GM23338 (cell line): ENCODE measurements around the gene NOX5. TPM values are rescaled to one million over a fixed set of nuclear protein-coding genes. Genes with fewer than 3 reads are reported as not detected.
A peak's percentile ranks its signal among the peaks of the same experiment; 100 is the strongest.

ENCODE experiments used
- ATAC-seq: fragments of 200-7000 bp; cut with Tn5 transposase; 3 replicates; pipeline ENCODE4 v1.9.1; 2020
- DNase-seq: peaks from one replicate; pipeline ENCODE4 v3.0.0-alpha.2; 2015; ENCODE audit warnings: low spot score
- H2AFZ ChIP-seq: fragments of 200-600 bp; sonication (generic); 2 replicates; pipeline ENCODE4 v1.8.0; 2016; ENCODE audit warnings: antibody characterized with exemption, mild to moderate bottlenecking, moderate library complexity
- H3F3A ChIP-seq: fragments of 200-600 bp; sonication (generic); replicated peaks from 2 replicates; pipeline ENCODE4 v1.8.0; 2017; ENCODE audit warnings: antibody characterized with exemption, mixed run types, low read depth
- H3K27ac ChIP-seq: fragments of 200-600 bp; sonication (generic); 2 replicates; pipeline ENCODE4 v1.6.1; 2016; ENCODE audit warnings: low read depth
- H3K27me3 ChIP-seq: fragments of 200-600 bp; sonication (generic); 2 replicates; pipeline ENCODE4 v1.8.0; 2016; ENCODE audit warnings: mild to moderate bottlenecking, mixed run types, moderate library complexity; ENCODE audit not compliant: insufficient read depth
- H3K36me3 ChIP-seq: fragments of 200-600 bp; sonication (generic); 2 replicates; pipeline ENCODE4 v1.8.0; 2016; ENCODE audit warnings: mild to moderate bottlenecking; ENCODE audit not compliant: insufficient read depth
- H3K4me1 ChIP-seq: fragments of 200-600 bp; sonication (generic); 2 replicates; pipeline ENCODE4 v1.8.0; 2016; ENCODE audit warnings: mild to moderate bottlenecking, moderate library complexity; ENCODE audit not compliant: insufficient read depth
- H3K4me2 ChIP-seq: fragments of 200-600 bp; sonication (generic); 2 replicates; pipeline ENCODE4 v1.7.1; 2017; ENCODE audit warnings: mixed run types
- H3K4me3 ChIP-seq: fragments of 200-600 bp; sonication (generic); 2 replicates; pipeline ENCODE4 v1.6.1; 2016; ENCODE audit warnings: mixed run types
- H3K79me2 ChIP-seq: fragments of 200-600 bp; sonication (generic); replicated peaks from 2 replicates; pipeline ENCODE4 v1.8.0; 2017; ENCODE audit warnings: mild to moderate bottlenecking; ENCODE audit not compliant: insufficient read depth
- H3K9me2 ChIP-seq: fragments of 200-600 bp; sonication (generic); 2 replicates; pipeline ENCODE4 v1.8.0; 2017; ENCODE audit not compliant: insufficient read depth
- H4K20me1 ChIP-seq: fragments of 200-600 bp; sonication (generic); replicated peaks from 2 replicates; pipeline ENCODE4 v1.8.0; 2017; ENCODE audit warnings: mild to moderate bottlenecking; ENCODE audit not compliant: insufficient read depth
- H3K27ac Mint-ChIP-seq: 2 replicates; pipeline ENCODE4 v1.8.0; 2020; ENCODE audit warnings: inconsistent platforms, mild to moderate bottlenecking, moderate library complexity, mixed read lengths
- H3K27me3 Mint-ChIP-seq: 3 replicates; pipeline ENCODE4 v1.8.0; 2022; ENCODE audit warnings: low read depth, mild to moderate bottlenecking, moderate library complexity, mixed read lengths, inconsistent platforms; ENCODE audit not compliant: insufficient read depth, poor library complexity
- H3K36me3 Mint-ChIP-seq: 3 replicates; pipeline ENCODE4 v1.8.0; 2021; ENCODE audit warnings: low read depth, mild to moderate bottlenecking, inconsistent platforms, moderate library complexity, mixed read lengths
- H3K4me1 Mint-ChIP-seq: 3 replicates; pipeline ENCODE4 v1.8.0; 2020; ENCODE audit warnings: mild to moderate bottlenecking, inconsistent platforms, mixed read lengths
- H3K4me3 Mint-ChIP-seq: 3 replicates; pipeline ENCODE4 v1.8.0; 2021; ENCODE audit warnings: moderate library complexity, mild to moderate bottlenecking, inconsistent platforms, mixed read lengths
- H3K9me3 Mint-ChIP-seq: 3 replicates; pipeline ENCODE4 v1.8.0; 2020; ENCODE audit warnings: moderate library complexity, mild to moderate bottlenecking, inconsistent platforms, mixed read lengths
- CREB1 ChIP-seq: fragments of 250-450 bp; sonication (Bioruptor Pico); IDR thresholded peaks from 2 replicates; pipeline ENCODE4 v1.5.0; 2020; ENCODE audit warnings: low read depth, mild to moderate bottlenecking, moderate library complexity
- CTCF ChIP-seq, 2 experiments: fragments of 200-600 bp in 1 of 2; sonication (generic) in 1 of 2; conservative IDR thresholded peaks; 2 replicates each; pipeline versions ENCODE4 v1.5.1 to v1.6.1; 2016 to 2017; ENCODE audit warnings: antibody characterized with exemption in 2 of 2, low read depth in 2 of 2, mild to moderate bottlenecking in 2 of 2, moderate library complexity in 1 of 2
- EZH2 ChIP-seq: fragments of 200-600 bp; sonication (generic); IDR thresholded peaks from one replicate; pipeline ENCODE4 v1.8.0; 2017; ENCODE audit warnings: antibody characterized with exemption, mild to moderate bottlenecking, low read depth; ENCODE audit not compliant: unreplicated experiment
- EZH2phosphoT487 ChIP-seq: fragments of 200-600 bp; sonication (generic); IDR thresholded peaks from one replicate; pipeline ENCODE4 v1.8.1; 2018; ENCODE audit warnings: antibody characterized with exemption; ENCODE audit not compliant: unreplicated experiment
- JUNB ChIP-seq: IDR thresholded peaks from one replicate; pipeline ENCODE4 v1.6.1; 2016; ENCODE audit warnings: antibody characterized with exemption; ENCODE audit not compliant: unreplicated experiment
- NANOG ChIP-seq: IDR thresholded peaks from 2 replicates; pipeline ENCODE4 v1.6.1; 2016; ENCODE audit warnings: antibody characterized with exemption, borderline replicate concordance
- POLR2AphosphoS5 ChIP-seq: IDR thresholded peaks from 2 replicates; pipeline ENCODE4 v1.6.1; 2016; ENCODE audit warnings: antibody characterized with exemption, low read depth
- STAT1 ChIP-seq: IDR thresholded peaks from one replicate; pipeline ENCODE4 v1.6.1; 2016; ENCODE audit warnings: antibody characterized with exemption; ENCODE audit not compliant: unreplicated experiment
- ZNF331 ChIP-seq: fragments of 250-450 bp; sonication (Bioruptor Pico); IDR thresholded peaks from 2 replicates; pipeline ENCODE4 v1.5.0; 2020; ENCODE audit warnings: low read depth, mild to moderate bottlenecking, moderate library complexity
- polyA plus RNA-seq: library from polyadenylated mRNA; unstranded; fragments of >200 nt; fragmentation: Nextera tagmentation; extraction: Ambion mirVana; gene quantifications from 2 replicates; pipeline ENCODE4 v1.2.1, GENCODE V29; 2016
- total RNA-seq: library from RNA; depleted of rRNA; stranded (reverse); fragments of >200 nt; shearing (Covaris generic); gene quantifications from 2 replicates; pipeline ENCODE4 v1.2.3, GENCODE V29; 2014
- TF ChIP-seq, protein P1 (sequence below): IDR thresholded peaks from 2 replicates; pipeline ENCODE4 v1.6.1; 2016; ENCODE audit warnings: antibody characterized with exemption
- TF ChIP-seq, protein P2 (sequence below): IDR thresholded peaks from one replicate; pipeline ENCODE4 v1.6.1; 2018; ENCODE audit warnings: antibody characterized with exemption; ENCODE audit not compliant: unreplicated experiment
- TF ChIP-seq, protein P3 (sequence below): fragments of 250-450 bp; sonication (Bioruptor Pico); IDR thresholded peaks from 2 replicates; pipeline ENCODE4 v1.5.0; 2020; ENCODE audit warnings: mild to moderate bottlenecking, moderate library complexity

Gene NOX5
- total and polyA plus RNA-seq, 2 experiments from 2014 or later: 0.03 TPM; not detected in 1

- Histone ChIP-seq H3K27ac (peak overlapping the region; percentile 89; the same call in 1 of the 2 replicates), H3F3A (peaks cover 37% of the 10 kb centered on the region), H4K20me1 (no peaks in the 10 kb centered on the region), H3K4me2 (peak overlapping the region; percentile 77), H3K4me3 (peak overlapping the region; percentile 42), H2AFZ (peak overlapping the region; percentile 40; the same call in 1 of the 2 replicates), H3K9me2 (no peaks in the 10 kb centered on the region), H3K27me3 (peaks cover 10% of the 10 kb centered on the region), H3K4me1 (peaks cover 80% of the 10 kb centered on the region), H3K79me2 (no peaks in the 10 kb centered on the region), H3K36me3 (no peaks in the 10 kb centered on the region)
- H3K4me3 Mint-ChIP-seq: peak overlapping the region; percentile 40
- TF ChIP-seq JUNB: no peak
- TF ChIP-seq CREB1 (CRISPR knock-in tag): no peak
- TF ChIP-seq EZH2: no peak
- TF ChIP-seq NANOG: no peak
- TF ChIP-seq, protein P1, sequence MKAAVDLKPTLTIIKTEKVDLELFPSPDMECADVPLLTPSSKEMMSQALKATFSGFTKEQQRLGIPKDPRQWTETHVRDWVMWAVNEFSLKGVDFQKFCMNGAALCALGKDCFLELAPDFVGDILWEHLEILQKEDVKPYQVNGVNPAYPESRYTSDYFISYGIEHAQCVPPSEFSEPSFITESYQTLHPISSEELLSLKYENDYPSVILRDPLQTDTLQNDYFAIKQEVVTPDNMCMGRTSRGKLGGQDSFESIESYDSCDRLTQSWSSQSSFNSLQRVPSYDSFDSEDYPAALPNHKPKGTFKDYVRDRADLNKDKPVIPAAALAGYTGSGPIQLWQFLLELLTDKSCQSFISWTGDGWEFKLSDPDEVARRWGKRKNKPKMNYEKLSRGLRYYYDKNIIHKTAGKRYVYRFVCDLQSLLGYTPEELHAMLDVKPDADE: no peak
- TF ChIP-seq STAT1: no peak
- no peak for TF ChIP-seq EZH2phosphoT487
- no peak for TF ChIP-seq POLR2AphosphoS5
- TF ChIP-seq CTCF (conservative IDR thresholded peaks at IDR 0.05; ENCODE audit: low read depth in 2 of 2): no peak
- TF ChIP-seq, protein P2, sequence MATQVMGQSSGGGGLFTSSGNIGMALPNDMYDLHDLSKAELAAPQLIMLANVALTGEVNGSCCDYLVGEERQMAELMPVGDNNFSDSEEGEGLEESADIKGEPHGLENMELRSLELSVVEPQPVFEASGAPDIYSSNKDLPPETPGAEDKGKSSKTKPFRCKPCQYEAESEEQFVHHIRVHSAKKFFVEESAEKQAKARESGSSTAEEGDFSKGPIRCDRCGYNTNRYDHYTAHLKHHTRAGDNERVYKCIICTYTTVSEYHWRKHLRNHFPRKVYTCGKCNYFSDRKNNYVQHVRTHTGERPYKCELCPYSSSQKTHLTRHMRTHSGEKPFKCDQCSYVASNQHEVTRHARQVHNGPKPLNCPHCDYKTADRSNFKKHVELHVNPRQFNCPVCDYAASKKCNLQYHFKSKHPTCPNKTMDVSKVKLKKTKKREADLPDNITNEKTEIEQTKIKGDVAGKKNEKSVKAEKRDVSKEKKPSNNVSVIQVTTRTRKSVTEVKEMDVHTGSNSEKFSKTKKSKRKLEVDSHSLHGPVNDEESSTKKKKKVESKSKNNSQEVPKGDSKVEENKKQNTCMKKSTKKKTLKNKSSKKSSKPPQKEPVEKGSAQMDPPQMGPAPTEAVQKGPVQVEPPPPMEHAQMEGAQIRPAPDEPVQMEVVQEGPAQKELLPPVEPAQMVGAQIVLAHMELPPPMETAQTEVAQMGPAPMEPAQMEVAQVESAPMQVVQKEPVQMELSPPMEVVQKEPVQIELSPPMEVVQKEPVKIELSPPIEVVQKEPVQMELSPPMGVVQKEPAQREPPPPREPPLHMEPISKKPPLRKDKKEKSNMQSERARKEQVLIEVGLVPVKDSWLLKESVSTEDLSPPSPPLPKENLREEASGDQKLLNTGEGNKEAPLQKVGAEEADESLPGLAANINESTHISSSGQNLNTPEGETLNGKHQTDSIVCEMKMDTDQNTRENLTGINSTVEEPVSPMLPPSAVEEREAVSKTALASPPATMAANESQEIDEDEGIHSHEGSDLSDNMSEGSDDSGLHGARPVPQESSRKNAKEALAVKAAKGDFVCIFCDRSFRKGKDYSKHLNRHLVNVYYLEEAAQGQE: no peak
- TF ChIP-seq, protein P3, sequence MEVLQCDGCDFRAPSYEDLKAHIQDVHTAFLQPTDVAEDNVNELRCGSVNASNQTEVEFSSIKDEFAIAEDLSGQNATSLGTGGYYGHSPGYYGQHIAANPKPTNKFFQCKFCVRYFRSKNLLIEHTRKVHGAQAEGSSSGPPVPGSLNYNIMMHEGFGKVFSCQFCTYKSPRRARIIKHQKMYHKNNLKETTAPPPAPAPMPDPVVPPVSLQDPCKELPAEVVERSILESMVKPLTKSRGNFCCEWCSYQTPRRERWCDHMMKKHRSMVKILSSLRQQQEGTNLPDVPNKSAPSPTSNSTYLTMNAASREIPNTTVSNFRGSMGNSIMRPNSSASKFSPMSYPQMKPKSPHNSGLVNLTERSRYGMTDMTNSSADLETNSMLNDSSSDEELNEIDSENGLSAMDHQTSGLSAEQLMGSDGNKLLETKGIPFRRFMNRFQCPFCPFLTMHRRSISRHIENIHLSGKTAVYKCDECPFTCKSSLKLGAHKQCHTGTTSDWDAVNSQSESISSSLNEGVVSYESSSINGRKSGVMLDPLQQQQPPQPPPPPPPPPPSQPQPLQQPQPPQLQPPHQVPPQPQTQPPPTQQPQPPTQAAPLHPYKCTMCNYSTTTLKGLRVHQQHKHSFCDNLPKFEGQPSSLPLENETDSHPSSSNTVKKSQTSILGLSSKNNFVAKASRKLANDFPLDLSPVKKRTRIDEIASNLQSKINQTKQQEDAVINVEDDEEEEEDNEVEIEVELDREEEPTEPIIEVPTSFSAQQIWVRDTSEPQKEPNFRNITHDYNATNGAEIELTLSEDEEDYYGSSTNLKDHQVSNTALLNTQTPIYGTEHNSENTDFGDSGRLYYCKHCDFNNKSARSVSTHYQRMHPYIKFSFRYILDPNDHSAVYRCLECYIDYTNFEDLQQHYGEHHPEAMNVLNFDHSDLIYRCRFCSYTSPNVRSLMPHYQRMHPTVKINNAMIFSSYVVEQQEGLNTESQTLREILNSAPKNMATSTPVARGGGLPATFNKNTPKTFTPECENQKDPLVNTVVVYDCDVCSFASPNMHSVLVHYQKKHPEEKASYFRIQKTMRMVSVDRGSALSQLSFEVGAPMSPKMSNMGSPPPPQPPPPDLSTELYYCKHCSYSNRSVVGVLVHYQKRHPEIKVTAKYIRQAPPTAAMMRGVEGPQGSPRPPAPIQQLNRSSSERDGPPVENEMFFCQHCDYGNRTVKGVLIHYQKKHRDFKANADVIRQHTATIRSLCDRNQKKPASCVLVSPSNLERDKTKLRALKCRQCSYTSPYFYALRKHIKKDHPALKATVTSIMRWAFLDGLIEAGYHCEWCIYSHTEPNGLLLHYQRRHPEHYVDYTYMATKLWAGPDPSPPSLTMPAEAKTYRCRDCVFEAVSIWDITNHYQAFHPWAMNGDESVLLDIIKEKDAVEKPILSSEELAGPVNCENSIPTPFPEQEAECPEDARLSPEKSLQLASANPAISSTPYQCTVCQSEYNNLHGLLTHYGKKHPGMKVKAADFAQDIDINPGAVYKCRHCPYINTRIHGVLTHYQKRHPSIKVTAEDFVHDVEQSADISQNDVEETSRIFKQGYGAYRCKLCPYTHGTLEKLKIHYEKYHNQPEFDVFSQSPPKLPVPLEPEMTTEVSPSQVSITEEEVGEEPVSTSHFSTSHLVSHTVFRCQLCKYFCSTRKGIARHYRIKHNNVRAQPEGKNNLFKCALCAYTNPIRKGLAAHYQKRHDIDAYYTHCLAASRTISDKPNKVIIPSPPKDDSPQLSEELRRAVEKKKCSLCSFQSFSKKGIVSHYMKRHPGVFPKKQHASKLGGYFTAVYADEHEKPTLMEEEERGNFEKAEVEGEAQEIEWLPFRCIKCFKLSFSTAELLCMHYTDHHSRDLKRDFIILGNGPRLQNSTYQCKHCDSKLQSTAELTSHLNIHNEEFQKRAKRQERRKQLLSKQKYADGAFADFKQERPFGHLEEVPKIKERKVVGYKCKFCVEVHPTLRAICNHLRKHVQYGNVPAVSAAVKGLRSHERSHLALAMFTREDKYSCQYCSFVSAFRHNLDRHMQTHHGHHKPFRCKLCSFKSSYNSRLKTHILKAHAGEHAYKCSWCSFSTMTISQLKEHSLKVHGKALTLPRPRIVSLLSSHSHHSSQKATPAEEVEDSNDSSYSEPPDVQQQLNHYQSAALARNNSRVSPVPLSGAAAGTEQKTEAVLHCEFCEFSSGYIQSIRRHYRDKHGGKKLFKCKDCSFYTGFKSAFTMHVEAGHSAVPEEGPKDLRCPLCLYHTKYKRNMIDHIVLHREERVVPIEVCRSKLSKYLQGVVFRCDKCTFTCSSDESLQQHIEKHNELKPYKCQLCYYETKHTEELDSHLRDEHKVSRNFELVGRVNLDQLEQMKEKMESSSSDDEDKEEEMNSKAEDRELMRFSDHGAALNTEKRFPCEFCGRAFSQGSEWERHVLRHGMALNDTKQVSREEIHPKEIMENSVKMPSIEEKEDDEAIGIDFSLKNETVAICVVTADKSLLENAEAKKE: no peak
- no peak for TF ChIP-seq ZNF331 (CRISPR knock-in tag)
- DNase-seq (peak; percentile 36), ATAC-seq (peak; percentile 5)
- H3K27me3 Mint-ChIP-seq: peaks cover 22% of the 10 kb centered on the region
- peak overlapping the region; percentile 51 for H3K27ac Mint-ChIP-seq
- no peaks in the 10 kb centered on the region; the same call in 2 of the 3 replicates for H3K36me3 Mint-ChIP-seq
- no peaks in the 10 kb centered on the region for H3K9me3 Mint-ChIP-seq
- peaks cover 90% of the 10 kb centered on the region for H3K4me1 Mint-ChIP-seq
Measured at GRCh38 chr15:69088300-69088965, 73.9 kb downstream of the NOX5 start.
